CD14-positive monocyte (primary cell): ENCODE results near the gene C1orf105. TPM values are rescaled to one million over a fixed set of nuclear protein-coding genes. Genes with fewer than 3 reads are reported as not detected.
"Not testable (repeated sequence)": the region's sequence is repeated elsewhere in the genome, so short reads cannot be mapped to it uniquely, and the experiment has no call there.

Source experiments
- DNase-seq, 3 donors: peaks; one replicate each; pipeline ENCODE4 v3.0.0-alpha.2; 2011 to 2022
- H2AFZ ChIP-seq: 2 replicates; pipeline ENCODE4 v1.6.0; 2012; ENCODE audit warnings: mild to moderate bottlenecking, low read depth, low read length, inconsistent platforms; ENCODE audit not compliant: insufficient read depth, poor library complexity, severe bottlenecking
- H3K27ac ChIP-seq, 2 donors: 1 replicate in 1 of 2; 2 replicates in 1 of 2; pipeline ENCODE4 v1.5.1; 2012 to 2013; ENCODE audit warnings: low read length in 2 of 2, control low read depth in 1 of 2, inconsistent platforms in 1 of 2, low read depth in 1 of 2, mild to moderate bottlenecking in 1 of 2
- H3K27me3 ChIP-seq, 2 donors: one replicate each; pipeline versions ENCODE4 v1.6.0 to v1.6.1; 2011 to 2013; ENCODE audit warnings: low read length in 2 of 2; ENCODE audit not compliant: control insufficient read depth in 2 of 2, insufficient read depth in 2 of 2
- H3K36me3 ChIP-seq, 2 donors: replicated peaks in 1 of 2; 1 replicate in 1 of 2; 2 replicates in 1 of 2; pipeline versions ENCODE4 v1.5.1 to v1.6.1; 2012 to 2013; ENCODE audit warnings: low read length in 2 of 2, control low read depth in 1 of 2, inconsistent platforms in 1 of 2, mild to moderate bottlenecking in 1 of 2; ENCODE audit not compliant: insufficient read depth in 2 of 2, control insufficient read depth in 1 of 2
- H3K4me1 ChIP-seq, 2 donors: 1 replicate in 1 of 2; 2 replicates in 1 of 2; pipeline versions ENCODE4 v1.5.1 to v1.6.1; 2012 to 2013; ENCODE audit warnings: low read length in 2 of 2, control low read depth in 1 of 2, inconsistent platforms in 1 of 2, mild to moderate bottlenecking in 1 of 2, moderate library complexity in 1 of 2; ENCODE audit not compliant: insufficient read depth in 2 of 2, control insufficient read depth in 1 of 2
- H3K4me2 ChIP-seq: replicated peaks from 2 replicates; pipeline ENCODE3; 2012; ENCODE audit warnings: low read length, moderate library complexity, mild to moderate bottlenecking; ENCODE audit not compliant: poor library complexity, severe bottlenecking; ENCODE audit errors: extremely low read depth
- H3K4me3 ChIP-seq, 3 experiments: fragments of 200-600 bp in 1 of 3; sonication (generic) in 1 of 3; replicated peaks in 1 of 3; 1 replicate in 2 of 3; 2 replicates in 1 of 3; pipeline ENCODE4 v1.5.1; 2011 to 2013; ENCODE audit warnings: low read length in 3 of 3, mild to moderate bottlenecking in 3 of 3, control low read depth in 2 of 3, low read depth in 2 of 3, inconsistent platforms in 1 of 3, moderate library complexity in 1 of 3
- H3K79me2 ChIP-seq: 2 replicates; pipeline ENCODE4 v1.6.0; 2012; ENCODE audit warnings: mild to moderate bottlenecking, control low read depth, inconsistent platforms, low read length, moderate library complexity; ENCODE audit not compliant: insufficient read depth
- H3K9ac ChIP-seq: 2 replicates; pipeline ENCODE4 v1.6.0; 2017; ENCODE audit warnings: low read length, mild to moderate bottlenecking; ENCODE audit not compliant: insufficient read depth, poor library complexity, severe bottlenecking
- H3K9me3 ChIP-seq, 2 donors: replicated peaks in 1 of 2; 1 replicate in 1 of 2; 2 replicates in 1 of 2; pipeline versions ENCODE4 v1.5.1 to v1.6.1; 2012 to 2013; ENCODE audit warnings: low read length in 2 of 2, control low read depth in 1 of 2; ENCODE audit not compliant: control insufficient read depth in 1 of 2, insufficient read depth in 1 of 2
- H4K20me1 ChIP-seq: 2 replicates; pipeline ENCODE4 v1.6.0; 2012; ENCODE audit warnings: mild to moderate bottlenecking, low read length, control low read depth, moderate library complexity; ENCODE audit not compliant: insufficient read depth
- H3K27ac Mint-ChIP-seq, 7 donors: one replicate each; pipeline ENCODE4 v1.8.0; 2020; ENCODE audit warnings: mild to moderate bottlenecking in 7 of 7, mixed read lengths in 7 of 7, moderate library complexity in 6 of 7, inconsistent platforms in 2 of 7
- H3K27me3 Mint-ChIP-seq, 3 donors: one replicate each; pipeline ENCODE4 v1.8.0; 2021 to 2022; ENCODE audit warnings: low read depth in 3 of 3, mild to moderate bottlenecking in 3 of 3, mixed read lengths in 3 of 3, moderate library complexity in 3 of 3, inconsistent platforms in 1 of 3
- H3K36me3 Mint-ChIP-seq, 2 donors: one replicate each; pipeline ENCODE4 v1.8.0; 2020; ENCODE audit warnings: mixed read lengths in 2 of 2, inconsistent platforms in 1 of 2, mild to moderate bottlenecking in 1 of 2
- H3K4me1 Mint-ChIP-seq: one replicate; pipeline ENCODE4 v1.8.0; 2020; ENCODE audit warnings: mild to moderate bottlenecking, mixed read lengths
- H3K4me3 Mint-ChIP-seq, 2 donors: one replicate each; pipeline ENCODE4 v1.8.0; 2020; ENCODE audit warnings: mild to moderate bottlenecking in 2 of 2, mixed read lengths in 2 of 2, moderate library complexity in 1 of 2
- H3K9me3 Mint-ChIP-seq, 7 donors: one replicate each; pipeline ENCODE4 v1.8.0; 2020 to 2022; ENCODE audit warnings: mixed read lengths in 7 of 7, mild to moderate bottlenecking in 6 of 7, moderate library complexity in 6 of 7, inconsistent platforms in 2 of 7
- CTCF ChIP-seq: fragments of 200-600 bp; IDR thresholded peaks from one replicate; pipeline ENCODE4 v1.8.0; 2022; ENCODE audit warnings: antibody characterized with exemption, mild to moderate bottlenecking
- whole genome bisulfite sequencing: methylation state at CpG from one replicate; pipeline ENCODE4 v1.1.5; 2013; ENCODE audit warnings: missing lambda C conversion rate; ENCODE audit not compliant: insufficient coverage; 5-methylcytosine and 5-hydroxymethylcytosine counted together
- intact Hi-C, 2 donors: fragments of 100-400 bp; cut with micrococcal nuclease; formaldehyde crosslinking; loops; one replicate each; pipeline versions ENCODE4 v1.15.0 to v1.15.1; 2023
- polyA minus RNA-seq: library from RNA; depleted of rRNA, polyadenylated mRNA; stranded (reverse); fragments of >200 nt; gene quantifications from 2 replicates; pipeline ENCODE4 v1.2.3, GENCODE V29; 2012
- polyA plus RNA-seq, 3 donors: library from polyadenylated mRNA; depleted of rRNA in 1 of 3; unstranded in 2 of 3; stranded (reverse) in 1 of 3; fragments of 300-500 nt in 2 of 3; fragments of >200 nt in 1 of 3; fragmentation: Illumina TruSeq in 2 of 3; gene quantifications; 1 replicate in 2 of 3; 2 replicates in 1 of 3; pipeline ENCODE4 v1.2.3, GENCODE V29; 2012 to 2021
- total RNA-seq, 12 experiments: library from RNA in 1 of 12; stranded (reverse) in 1 of 12; fragments of 120-200 nt in 1 of 12; gene quantifications; one replicate each; pipeline ENCODE4 v1.2.4 and lab custom pipeline; 2013 to 2026; ENCODE audit warnings: mixed read lengths in 6 of 12, inconsistent platforms in 1 of 12

The C1orf105 gene, protein sequence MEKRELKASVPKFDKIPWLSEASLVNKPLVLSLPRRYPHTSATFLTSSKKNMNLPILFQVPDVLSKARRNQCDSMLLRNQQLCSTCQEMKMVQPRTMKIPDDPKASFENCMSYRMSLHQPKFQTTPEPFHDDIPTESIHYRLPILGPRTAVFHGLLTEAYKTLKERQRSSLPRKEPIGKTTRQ
- total RNA-seq (2013): not detected
- polyA plus RNA-seq: not detected
- not detected in 2 replicates for polyA minus RNA-seq
- total RNA-seq (lab: John Stamatoyannopoulos, UW): 0 to 0.81 (median 0.04) reads per million in 11 experiments

GRCh38 chr1:172420385-172420784, at the start of gene C1orf105:
TSS of gene C1orf105 (plus strand) at chr1:172420685. CDS start at chr1:172420886, 201 bp downstream.
- intact Hi-C loops: no loop called here
- Histone ChIP-seq H3K9me3 (no peaks in the 10 kb centered on the region), H3K4me1 (no peaks in the 10 kb centered on the region), H2AFZ (no peak within 1 kb of the TSS), H3K36me3 (no peaks in the 10 kb centered on the region), H3K79me2 (no peaks in the 10 kb centered on the region), H3K4me3 (no peak within 1 kb of the TSS), H3K4me2 (no peak within 1 kb of the TSS), H4K20me1 (no peaks in the 10 kb centered on the region), H3K27ac (no peak within 1 kb of the TSS), H3K9ac (no peak within 1 kb of the TSS), H3K27me3 (no peaks in the 10 kb centered on the region)
- TF ChIP-seq CTCF: no peak
- H3K27ac Mint-ChIP-seq: peak within 1 kb of the TSS in 1 of 7 donors; percentile 9
- WGBS: no CpG with 5 or more reads among the region's 1 CpG
- H3K27me3 Mint-ChIP-seq: peaks cover 0 to 4% (median 1%) of the 10 kb centered on the region in 3 donors
- peaks cover 2% of the 10 kb centered on the region for H3K4me1 Mint-ChIP-seq
- no peaks in the 10 kb centered on the region for H3K36me3 Mint-ChIP-seq
- H3K4me3 Mint-ChIP-seq: no peak within 1 kb of the TSS
- no peaks in the 10 kb centered on the region for H3K9me3 Mint-ChIP-seq
- DNase-seq: no peak

GRCh38 chr1:172371646-172372045, 48.8 kb upstream of the C1orf105 start:
- H3K4me2 ChIP-seq, H3K9ac ChIP-seq, H3K27ac ChIP-seq, H3K79me2 ChIP-seq, H3K4me3 ChIP-seq, DNase-seq, H3K36me3 ChIP-seq, H2AFZ ChIP-seq, intact Hi-C loops, H3K4me1 ChIP-seq, H3K27me3 Mint-ChIP-seq, H3K27me3 ChIP-seq, H3K27ac Mint-ChIP-seq, H3K36me3 Mint-ChIP-seq, H3K4me1 Mint-ChIP-seq, H3K4me3 Mint-ChIP-seq, H4K20me1 ChIP-seq: not testable (repeated sequence)
- H3K9me3 ChIP-seq: peaks cover 0 to 12% of the 10 kb centered on the region in 2 donors
- no CpG with 5 or more reads among the region's 3 CpGs for WGBS
- peaks cover 2 to 13% (median 12%) of the 10 kb centered on the region in 7 donors for H3K9me3 Mint-ChIP-seq
